Fibroblast of skin of abdomen (primary cell): ENCODE results near the gene CALU.
A peak's percentile ranks its signal among the peaks of the same experiment; 100 is the strongest.

ENCODE experiments used
- DNase-seq: peaks from one replicate; pipeline ENCODE4 v3.0.0-alpha.2; 2013

CALU gene

DNA sequence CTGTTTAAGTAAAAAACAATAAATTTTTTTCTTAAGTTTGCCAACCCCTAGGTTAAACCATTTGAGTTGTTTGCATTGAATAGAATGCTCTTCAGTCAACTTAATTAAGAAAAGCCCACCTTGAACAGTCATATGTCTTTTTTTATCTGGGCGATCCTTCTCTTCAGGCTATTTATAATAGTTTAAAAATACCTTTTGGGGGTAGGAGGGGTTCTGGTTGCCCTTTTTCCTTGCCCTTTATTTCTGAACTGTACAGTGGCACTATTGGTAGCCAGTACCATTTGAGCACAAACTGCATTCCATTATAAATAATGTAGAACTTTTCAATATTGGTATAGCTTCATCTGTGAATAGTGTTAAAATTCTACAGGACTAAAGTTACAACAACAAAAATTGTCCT lies 13.1 kb downstream of the CALU start:
- DNase-seq = no peak

DNA sequence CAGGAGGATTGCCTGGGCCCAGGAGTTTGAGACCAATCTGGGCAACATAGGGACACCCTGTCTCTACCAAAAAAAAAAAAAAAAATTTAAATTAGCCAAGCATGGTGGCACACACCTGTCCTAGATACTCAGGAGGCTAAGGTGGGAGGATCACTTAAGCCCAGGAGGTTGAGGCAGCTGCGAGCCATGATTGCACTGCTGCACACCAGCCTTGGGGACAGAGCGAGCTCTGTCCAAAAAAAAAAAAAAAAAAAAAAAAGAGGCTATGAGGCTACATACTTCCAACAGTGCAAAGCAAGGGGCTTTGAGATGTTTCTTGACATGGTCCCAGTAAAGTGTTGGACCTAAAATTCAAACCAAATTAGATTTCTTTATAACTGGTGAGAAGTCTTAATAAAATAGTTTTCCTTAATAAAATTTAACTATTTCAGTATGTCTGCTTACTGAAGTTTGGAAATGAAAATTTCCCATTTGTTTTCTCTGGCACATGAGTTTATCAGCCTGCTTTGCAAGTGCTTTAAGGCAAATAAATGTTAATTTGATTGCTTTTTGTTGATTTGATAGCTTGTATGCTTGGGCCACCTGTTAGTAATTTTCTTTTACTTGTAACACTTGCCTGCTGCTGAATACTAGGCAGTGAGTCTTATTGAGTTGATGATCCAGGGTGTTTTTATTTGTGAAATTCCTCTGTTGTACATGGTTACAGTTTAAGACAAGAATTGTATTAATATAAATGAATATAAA lies 16.1 kb downstream of the CALU start:
- DNase-seq = no peak

DNA sequence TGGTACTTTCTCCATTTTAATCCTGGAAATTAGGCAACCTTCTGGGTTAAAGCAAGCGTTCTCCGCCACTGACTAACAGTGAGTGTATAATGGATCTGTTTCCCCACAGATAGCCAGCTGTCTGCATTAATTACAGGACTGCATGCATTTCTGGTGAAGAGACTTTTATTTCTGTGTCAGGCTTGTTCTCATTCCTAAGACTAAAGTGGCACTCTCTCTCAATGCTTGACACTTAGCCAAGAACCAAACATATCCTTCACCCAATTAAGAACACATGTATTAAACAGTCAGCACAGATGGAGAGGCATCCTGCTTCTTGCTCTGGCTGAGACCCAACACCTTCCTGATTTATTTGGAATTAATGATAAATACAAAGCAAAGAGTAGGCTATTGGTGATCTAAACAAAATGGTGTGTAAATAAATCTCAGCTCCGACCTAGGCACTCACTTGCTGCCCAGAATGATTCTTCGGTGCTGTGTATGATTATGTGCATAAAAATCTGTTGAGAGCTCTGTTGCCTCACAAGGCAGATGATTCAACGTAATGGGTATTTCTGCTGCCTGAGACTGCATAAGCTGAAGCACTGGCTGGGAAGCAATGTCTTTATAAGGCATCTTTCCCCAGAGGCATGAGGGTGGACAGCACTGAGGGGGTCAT lies 16.8 kb downstream of the CALU start:
- peak; percentile 98 for DNase-seq

DNA sequence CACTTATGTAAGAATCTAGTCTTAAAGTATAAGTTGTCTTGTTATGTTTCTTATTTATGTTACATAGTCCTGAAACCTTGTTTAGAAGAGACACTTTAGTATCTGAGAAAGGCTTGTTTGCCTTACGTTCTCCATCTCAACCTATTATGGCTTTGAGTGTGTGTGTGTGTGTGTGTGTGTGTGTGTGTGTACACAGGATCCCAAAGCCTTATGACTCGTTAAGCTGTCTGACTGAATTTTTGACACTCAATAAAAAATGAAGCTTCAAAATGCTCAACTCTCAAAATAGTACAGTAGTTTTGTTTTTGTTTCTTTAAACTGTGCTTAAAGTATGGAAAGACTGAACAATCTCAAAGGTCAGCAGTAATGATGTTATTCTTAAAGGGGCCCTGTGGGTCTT lies 18.0 kb downstream of the CALU start:
- peak; percentile 51 for DNase-seq

DNA sequence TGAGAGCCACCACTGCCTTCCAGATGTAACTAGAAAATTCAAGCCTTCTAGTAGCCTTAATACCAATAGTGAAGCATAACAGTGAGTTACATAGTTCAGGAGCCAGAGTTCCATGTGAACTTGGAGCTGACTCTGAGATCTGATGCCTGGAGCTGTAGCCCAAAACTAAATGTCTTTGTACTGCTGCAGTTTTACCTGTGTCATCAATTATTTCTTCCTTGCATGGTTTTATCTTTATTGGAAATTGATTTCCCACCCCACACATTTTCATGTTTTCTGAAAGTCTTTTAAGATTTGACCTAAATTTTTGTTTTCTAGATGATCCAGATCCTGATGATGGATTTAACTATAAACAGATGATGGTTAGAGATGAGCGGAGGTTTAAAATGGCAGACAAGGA lies 19.4 kb downstream of the CALU start:
- DNase-seq = no peak

DNA sequence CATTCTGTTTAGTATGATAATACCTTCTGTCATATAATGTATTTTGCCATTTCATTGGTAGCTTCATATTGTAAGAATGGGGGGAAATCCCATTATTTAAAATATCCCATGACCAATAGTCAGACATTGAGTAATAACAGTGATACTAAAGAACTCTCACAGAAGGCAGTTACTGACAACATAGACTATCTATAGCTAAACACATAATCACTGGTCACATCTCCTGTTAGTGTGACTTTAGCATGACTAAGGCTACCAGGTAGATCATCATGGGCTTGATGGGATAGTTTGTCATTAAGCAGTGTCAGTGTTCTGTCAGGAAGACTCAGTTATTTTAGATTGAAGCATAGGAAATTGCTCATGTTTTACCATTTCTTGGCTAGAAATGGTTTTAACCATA lies 20.1 kb downstream of the CALU start:
- no peak for DNase-seq

DNA sequence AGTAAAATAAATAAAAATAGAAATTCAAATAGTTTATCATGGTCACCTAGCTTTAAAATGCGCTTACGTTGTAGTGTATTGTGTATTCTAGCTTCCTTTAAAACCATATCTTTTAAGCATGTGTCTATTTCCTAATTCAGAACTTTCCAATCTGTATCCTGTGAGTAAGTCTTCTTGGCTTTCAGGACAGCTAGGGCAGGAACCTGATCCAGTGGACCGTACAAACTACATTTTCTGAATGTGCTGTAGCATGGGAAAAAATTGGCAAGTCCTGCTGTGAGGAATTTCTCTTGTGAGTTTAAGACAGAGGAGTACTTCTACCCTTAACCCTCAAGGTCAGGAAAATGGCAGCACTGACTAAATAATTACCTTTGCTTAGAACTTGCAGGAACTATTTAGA lies 24.4 kb downstream of the CALU start:
- DNase-seq = no peak

DNA sequence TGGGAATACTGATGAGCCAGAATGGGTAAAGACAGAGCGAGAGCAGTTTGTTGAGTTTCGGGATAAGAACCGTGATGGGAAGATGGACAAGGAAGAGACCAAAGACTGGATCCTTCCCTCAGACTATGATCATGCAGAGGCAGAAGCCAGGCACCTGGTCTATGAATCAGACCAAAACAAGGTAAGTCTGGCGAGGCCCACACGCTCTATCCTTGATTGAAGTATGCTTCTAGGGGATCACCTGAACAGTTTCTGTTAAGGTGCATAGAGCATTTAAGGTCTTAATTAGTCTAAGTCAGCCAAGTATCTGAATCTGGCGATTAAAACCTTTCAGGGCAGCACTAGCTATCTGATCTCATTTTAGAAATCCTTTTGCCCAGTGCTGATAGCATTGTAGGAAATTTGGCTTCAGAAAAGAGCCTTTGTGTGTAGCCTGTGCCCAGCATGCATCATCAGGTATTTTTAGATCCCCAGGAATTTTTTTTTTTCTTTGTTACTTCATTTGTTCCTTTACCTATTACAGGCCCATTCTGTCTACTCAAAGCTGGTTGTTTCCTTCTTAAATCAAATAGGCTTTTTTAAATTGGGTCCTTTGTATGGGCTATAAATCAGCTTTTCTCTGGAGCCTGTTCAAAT lies 28.4 kb downstream of the CALU start:
- DNase-seq = no peak

DNA sequence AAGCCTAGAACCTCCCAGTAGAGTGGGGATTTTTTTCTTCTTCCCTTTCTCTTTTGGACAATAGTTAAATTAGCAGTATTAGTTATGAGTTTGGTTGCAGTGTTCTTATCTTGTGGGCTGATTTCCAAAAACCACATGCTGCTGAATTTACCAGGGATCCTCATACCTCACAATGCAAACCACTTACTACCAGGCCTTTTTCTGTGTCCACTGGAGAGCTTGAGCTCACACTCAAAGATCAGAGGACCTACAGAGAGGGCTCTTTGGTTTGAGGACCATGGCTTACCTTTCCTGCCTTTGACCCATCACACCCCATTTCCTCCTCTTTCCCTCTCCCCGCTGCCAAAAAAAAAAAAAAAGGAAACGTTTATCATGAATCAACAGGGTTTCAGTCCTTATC lies 31.1 kb downstream of the CALU start:
- DNase-seq = no peak

DNA sequence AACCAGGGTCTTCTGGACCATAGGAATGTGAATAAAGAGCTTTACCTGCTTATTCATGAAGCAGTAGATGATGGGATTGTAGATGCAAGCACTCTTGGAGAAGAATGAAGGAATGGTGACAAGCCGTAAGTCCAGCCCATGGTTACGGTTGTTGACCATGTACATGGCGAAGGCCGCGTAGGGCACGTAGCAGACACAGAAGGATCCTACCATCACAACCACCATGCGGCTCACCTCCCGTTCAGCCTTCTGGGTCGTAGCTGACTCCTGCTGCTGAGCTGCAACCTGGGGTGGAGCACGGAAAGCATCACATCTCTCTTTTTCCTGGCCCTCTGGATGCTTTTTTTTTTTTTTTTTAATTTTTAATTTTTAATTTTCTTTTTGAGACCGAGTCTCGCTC lies 34.4 kb downstream of the CALU start:
- no peak for DNase-seq

DNA sequence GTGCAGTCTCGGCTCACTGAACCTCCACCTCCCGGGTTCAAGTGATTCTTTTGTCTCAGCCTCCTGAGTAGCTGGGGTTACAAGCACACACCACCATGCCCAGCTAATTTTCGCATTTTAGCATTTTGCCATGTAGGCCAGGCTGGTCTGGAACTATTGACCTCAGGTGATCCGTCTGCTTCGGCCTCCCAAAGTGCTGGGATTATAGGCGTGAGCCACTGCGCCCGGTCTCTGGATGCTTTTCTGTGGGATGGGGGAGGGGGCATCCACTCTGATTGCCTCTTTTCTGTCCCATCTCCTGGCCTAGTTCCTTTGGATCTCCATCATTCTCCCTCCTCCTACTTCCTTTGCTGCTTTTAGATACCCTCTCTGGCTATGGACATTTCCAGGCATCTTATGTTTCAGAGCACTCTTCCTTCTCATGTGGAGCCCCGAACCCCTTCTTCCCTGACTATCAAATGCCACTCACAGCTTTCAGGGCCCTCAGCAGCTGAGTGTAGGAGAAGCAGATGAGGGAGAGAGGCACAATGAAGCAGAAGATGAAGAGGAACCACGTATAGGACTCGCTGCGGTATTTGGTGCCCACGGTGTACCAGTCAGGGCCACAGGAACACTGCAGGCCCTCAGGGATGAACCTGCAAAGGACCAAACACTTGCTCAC lies 35.0 kb downstream of the CALU start:
- DNase-seq = no peak

DNA sequence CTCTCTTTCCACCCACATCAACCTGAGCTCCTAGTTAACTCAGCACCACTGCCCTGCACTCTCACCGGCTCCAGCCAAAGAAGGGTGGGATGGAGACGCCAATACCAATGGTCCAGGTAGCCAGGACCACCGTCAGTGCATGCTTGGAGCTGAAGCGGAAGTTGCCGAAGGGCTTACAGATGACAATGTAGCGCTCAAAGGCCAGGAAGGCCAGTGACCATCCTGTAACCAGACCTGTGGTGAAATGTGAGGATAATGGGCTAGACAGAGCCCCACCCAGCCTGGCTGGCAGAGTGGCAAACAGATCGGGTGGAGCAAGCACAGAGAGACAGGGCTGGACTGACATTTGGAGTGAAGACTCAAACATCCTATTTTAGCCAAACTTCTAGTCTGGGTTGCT lies 35.8 kb downstream of the CALU start:
- no peak for DNase-seq

DNA sequence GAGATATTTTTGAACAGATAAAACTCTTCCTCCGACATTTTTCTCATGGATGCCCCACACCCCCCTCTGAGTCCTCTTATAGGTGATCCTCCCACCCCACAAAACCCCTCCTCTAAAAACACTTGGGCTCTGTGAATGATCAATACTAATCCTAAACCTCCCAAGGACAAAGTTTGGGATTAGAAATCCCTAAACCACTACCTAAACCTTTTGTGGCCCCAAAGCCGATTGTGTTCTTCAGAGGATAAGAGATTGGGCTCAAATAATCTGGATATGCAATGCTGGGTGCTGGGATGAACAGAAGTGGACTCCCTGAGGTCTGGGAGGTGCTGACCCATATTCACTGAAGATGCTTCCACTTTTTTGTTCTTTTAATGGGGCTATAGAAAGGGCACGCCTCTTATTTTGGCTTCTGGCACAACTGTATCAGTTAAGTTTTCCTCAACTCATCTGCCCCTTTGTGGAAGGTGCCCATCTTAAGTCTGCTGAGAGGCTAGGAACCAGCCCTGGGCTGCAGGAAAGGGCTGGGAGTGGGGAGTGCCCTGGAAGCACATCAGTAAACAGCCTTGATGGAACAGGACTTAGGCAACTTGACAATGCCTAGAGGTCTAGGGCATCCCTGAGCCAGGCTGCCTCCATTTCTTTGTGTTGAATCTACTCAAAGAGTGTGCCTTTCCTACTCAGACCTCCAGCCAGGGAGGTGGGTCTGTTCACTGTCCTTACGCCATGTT lies 36.8 kb downstream of the CALU start, which contains the start of gene OPN1SW:
TSS of gene OPN1SW (minus strand) at position 51 of the 731 bp plus-strand sequence. CDS start at position 38, 13 bp downstream.
- DNase-seq = no peak

DNA sequence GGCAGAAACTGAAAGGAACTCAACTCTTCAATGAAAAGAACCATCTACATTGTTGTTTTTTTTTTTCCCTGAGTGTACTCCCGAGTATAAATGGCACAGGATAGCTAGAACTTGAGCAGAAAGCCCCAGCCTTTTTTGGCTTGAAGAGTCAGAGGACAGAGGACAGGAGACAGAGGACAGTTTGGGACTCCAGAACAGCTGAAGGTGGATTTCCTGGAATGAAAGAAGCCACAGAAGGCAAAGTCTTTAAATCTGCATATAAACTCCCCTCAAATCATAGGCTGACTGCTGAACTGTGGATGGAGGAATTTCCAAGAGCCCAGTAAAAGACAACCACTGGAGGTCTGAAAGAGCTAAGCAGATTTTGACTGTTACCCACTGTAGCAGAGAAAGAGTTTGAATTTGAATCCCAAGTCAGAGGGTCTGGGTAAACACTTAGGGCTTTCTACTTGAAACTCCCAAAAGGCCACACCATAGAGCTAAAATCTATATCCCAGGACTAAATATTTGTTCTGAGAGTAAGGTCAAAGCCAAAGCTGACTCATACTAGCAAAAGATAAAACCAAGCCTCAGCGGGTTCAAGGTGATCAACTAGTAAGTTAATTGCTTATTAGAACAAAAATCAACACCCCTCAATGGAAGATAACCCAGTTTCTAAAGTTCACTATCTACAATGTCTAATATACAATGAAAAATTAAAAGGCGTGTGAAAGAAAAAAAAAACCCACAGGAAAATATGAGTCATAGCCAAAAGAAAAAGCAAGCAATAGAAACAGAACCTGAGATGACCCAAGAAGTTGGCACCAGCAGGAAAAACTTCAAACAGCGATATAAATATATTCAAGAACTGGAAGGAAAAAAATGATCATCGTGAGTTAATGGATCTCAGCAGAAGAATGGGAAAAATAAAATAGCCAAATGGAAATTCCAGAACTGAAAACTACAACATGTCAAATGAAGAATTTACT lies 38.3 kb downstream of the CALU start:
- DNase-seq = no peak

DNA sequence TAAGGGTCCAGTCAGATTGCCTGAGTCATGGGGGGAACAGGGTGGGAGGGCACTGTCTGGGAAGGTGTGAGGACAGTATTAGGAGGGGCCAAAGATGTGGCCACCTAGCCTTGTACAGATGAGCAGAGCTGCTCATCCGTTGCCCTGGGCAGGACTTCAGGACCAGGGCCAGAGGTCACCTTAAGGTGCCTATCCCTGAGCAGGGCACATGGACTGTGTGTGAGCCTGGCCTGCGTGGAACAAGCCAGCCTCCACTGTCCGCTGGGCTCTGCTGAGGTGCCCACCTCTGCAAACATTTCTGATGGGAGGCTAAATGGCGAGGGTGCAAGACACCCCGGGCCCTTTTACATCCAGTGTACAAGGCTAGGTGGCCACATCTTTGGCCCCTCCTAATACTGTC lies 39.8 kb downstream of the CALU start:
- no peak for DNase-seq

DNA sequence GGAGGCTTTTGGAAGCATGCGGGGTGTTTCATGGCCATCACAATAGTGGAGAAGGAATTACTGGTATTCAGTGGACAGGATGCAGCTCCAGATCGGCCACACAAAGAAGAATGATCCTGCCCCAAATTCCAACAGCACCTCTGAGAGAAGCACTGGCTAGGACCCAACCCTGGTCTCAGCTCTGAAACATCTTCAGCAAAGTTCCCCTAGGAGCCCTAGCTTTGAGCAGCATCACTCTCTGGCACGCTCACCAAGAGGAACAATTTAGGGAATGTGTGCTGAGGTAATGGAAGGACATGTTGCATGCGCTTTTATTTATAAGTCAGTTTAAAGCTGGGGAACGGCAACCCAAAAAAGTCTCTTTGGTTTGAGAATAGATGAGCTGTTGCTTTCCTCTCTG lies 42.0 kb downstream of the CALU start:
- DNase-seq = peak; percentile 89

DNA sequence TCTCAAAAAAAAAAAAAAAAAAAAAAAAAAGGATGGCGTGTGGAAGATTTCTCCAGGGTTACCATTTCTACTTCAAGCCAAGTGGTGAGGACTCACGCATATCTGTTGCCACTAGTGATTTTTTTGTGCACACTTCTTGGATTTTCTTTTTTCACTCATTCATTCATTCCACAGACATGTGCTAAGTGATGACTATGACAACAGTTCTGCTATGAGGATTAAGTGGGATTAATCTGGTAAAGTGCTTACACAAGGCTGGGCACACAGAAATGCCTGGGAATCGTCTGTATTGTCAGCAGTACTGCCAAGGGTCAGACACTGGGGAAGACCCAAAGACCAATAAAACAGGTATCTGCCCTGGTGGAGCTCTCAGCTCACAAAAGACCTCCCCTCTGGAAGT lies 42.7 kb downstream of the CALU start:
- peak; percentile 3 for DNase-seq

DNA sequence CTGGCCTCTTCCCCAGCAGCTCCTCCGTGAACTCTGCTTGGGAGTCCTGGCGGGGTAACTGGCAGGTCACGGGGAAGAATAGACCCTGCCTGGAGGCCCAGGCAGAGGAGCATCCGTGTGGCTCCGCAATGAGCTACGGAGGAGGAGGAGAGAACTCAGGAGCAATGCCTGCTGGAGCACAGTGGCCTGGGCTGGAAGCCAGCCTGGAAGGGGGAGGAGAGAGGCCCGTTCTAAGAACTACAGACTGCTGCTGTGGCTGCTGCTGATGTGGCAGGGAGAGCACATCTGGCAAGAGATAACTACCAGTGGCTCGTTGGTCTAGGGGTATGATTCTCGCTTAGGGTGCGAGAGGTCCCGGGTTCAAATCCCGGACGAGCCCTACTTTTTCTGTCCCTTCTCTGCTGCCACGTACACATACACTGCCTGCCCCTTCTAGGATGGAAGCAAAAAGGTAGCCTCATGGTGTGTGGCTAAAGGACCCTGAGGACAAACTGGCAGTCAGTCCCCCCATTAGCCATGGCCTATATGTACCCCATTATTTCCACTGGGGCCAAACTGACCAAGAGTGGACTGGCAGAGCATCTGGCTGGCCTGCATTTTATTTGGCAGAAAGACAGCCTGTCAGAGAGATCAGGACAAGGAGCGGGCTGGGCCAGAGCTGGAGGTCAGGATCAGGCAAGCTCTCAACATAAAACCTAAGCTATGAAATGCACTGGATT lies 44.1 kb downstream of the CALU start:
- DNase-seq = peak; percentile 93

DNA sequence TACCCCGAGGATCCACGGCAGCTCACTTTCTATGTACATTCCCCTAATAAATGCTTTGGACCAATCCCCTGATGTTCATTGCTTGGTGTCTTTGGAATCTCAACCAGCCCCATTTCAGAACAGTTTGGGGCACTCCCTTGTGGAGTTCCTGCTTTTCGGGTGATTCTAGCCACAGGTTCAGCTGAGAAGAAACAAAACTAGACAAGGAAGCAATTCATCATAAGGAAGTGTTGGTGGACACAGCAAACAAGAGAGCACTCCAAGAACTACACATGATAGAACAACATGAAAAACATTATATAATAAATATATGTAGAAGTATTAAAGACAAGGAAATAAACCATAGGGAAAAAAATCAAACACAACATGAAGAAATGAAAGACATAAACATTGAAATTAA lies 46.6 kb downstream of the CALU start:
- DNase-seq = no peak
